Activated B cell treated with CpG ODN at 0.5 μM for 24 hours (primary cell): Measurements from ENCODE around the gene RAB23. TPM values are rescaled to one million over a fixed set of nuclear protein-coding genes. Genes with fewer than 3 reads are reported as not detected.
"Not testable (repeated sequence)": the region's sequence is repeated elsewhere in the genome, so short reads cannot be mapped to it uniquely, and the experiment has no call there.

Source experiments
- ATAC-seq: fragments of 200-7000 bp; cut with Tn5 transposase; one replicate; pipeline ENCODE4 v1.10.0; 2021; ENCODE audit warnings: low read depth, mild to moderate bottlenecking, moderate library complexity
- CTCF ChIA-PET: fragments of 350-600 bp; sonication (Branson Sonifier 250); formaldehyde crosslinking; loops from one replicate; lab custom pipeline; 2021; ENCODE audit warnings: antibody characterized with exemption; lab: Charles Lee
- POLR2A ChIA-PET: fragments of 350-600 bp; sonication (Branson Sonifier 250); formaldehyde crosslinking; loops from one replicate; lab custom pipeline; 2021; ENCODE audit warnings: antibody characterized with exemption; lab: Charles Lee
- DNase-seq: peaks from one replicate; pipeline ENCODE4 v3.0.0; 2022
- H3K27ac Mint-ChIP-seq: one replicate; pipeline ENCODE4 v1.8.0; 2020; ENCODE audit warnings: mixed read lengths
- H3K27me3 Mint-ChIP-seq: one replicate; pipeline ENCODE4 v1.8.0; 2021; ENCODE audit warnings: mixed read lengths
- H3K36me3 Mint-ChIP-seq: one replicate; pipeline ENCODE4 v1.8.0; 2021; ENCODE audit warnings: low read depth, mixed read lengths
- H3K4me1 Mint-ChIP-seq: one replicate; pipeline ENCODE4 v1.8.0; 2021; ENCODE audit warnings: mixed read lengths
- H3K4me3 Mint-ChIP-seq: one replicate; pipeline ENCODE4 v1.8.0; 2020; ENCODE audit warnings: mild to moderate bottlenecking, mixed read lengths
- H3K9me3 Mint-ChIP-seq: one replicate; pipeline ENCODE4 v1.8.0; 2020; ENCODE audit warnings: mixed read lengths
- intact Hi-C: fragments of 100-400 bp; cut with micrococcal nuclease; formaldehyde crosslinking; loops from one replicate; pipeline ENCODE4 v1.15.1; 2024
- total RNA-seq: library from RNA; stranded (reverse); gene quantifications from 2 replicates; pipeline ENCODE4 v1.2.3, GENCODE V29; 2022
- TF ChIP-seq, protein P1 (sequence below): fragments of 200-600 bp; IDR thresholded peaks from one replicate; pipeline ENCODE4 v1.8.0; 2022; ENCODE audit warnings: antibody characterized with exemption, mild to moderate bottlenecking

RAB23 gene
- total RNA-seq, 1 donor from 2014 or later, result 0.49 TPM

DNA sequence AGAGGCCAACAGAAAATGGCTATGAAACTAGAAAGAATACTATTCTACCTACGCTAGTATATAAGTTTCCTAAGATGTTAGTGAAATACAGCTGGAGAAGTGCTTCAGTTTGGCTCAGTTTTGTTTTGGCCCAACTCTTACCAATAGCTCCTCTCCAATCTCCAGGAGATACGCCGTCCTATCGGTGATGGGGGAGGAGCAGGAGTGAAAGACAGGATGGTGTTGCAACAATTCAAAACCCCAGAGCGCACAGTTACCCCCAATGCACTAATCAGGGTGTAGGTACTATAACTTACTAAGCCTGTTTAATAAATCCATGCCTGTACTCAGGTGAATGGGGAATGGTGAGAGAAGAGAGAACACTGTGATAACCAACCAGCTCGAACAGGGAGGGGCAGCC is 24.2 kb upstream of the RAB23 start:
- TF ChIP-seq, protein P1, sequence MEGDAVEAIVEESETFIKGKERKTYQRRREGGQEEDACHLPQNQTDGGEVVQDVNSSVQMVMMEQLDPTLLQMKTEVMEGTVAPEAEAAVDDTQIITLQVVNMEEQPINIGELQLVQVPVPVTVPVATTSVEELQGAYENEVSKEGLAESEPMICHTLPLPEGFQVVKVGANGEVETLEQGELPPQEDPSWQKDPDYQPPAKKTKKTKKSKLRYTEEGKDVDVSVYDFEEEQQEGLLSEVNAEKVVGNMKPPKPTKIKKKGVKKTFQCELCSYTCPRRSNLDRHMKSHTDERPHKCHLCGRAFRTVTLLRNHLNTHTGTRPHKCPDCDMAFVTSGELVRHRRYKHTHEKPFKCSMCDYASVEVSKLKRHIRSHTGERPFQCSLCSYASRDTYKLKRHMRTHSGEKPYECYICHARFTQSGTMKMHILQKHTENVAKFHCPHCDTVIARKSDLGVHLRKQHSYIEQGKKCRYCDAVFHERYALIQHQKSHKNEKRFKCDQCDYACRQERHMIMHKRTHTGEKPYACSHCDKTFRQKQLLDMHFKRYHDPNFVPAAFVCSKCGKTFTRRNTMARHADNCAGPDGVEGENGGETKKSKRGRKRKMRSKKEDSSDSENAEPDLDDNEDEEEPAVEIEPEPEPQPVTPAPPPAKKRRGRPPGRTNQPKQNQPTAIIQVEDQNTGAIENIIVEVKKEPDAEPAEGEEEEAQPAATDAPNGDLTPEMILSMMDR, result no peak
- Mint-ChIP-seq H3K4me1 (no peaks in the 10 kb centered on the region), H3K36me3 (no peaks in the 10 kb centered on the region), H3K9me3 (no peaks in the 10 kb centered on the region), H3K27ac (no peak overlapping the region), H3K4me3 (no peak overlapping the region), H3K27me3 (no peaks in the 10 kb centered on the region)
- no peak for DNase-seq
- no peak for ATAC-seq
- ChIA-PET CTCF (no interaction called here), POLR2A (no interaction called here)
- intact Hi-C loops, result no loop called here

DNA sequence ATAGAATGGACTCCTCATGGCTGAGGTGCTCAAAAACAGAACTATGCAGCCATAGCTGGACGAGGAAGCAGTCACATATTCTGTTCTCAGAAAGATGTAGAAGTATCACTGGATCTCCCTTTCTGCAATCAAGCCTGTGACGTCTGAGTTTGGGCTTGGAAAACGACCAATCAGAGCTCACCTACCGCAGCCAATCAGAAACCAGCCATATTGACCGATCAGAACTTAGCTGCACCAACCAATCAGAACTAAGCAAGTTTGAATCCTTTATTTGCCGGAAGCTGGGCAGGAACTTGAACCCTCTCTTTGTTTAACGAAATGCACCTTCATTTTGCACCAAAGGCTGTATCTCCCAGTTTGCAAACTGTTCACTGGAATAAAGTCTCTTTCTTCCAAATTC is 21.8 kb upstream of the RAB23 start:
- CTCF ChIA-PET, result no interaction called here
- TF ChIP-seq, protein P1, result no peak
- ATAC-seq, result no peak

GRCh38 chr6:57243526-57243925 is 21.4 kb upstream of the RAB23 start:
- H3K36me3 Mint-ChIP-seq, intact Hi-C loops, DNase-seq, H3K27me3 Mint-ChIP-seq, ATAC-seq, CTCF ChIA-PET, H3K27ac Mint-ChIP-seq, H3K4me3 Mint-ChIP-seq, H3K9me3 Mint-ChIP-seq, H3K4me1 Mint-ChIP-seq, POLR2A ChIA-PET: not testable (repeated sequence)

More for the DNA sequence above, 21.8 kb upstream of the RAB23 start:
- POLR2A ChIA-PET, result no interaction called here
- H3K4me3 Mint-ChIP-seq, result no peak overlapping the region
- no peaks in the 10 kb centered on the region for H3K36me3 Mint-ChIP-seq
- no peak overlapping the region for H3K27ac Mint-ChIP-seq
- DNase-seq, result no peak
- H3K4me1 Mint-ChIP-seq, result no peaks in the 10 kb centered on the region
- H3K27me3 Mint-ChIP-seq, result no peaks in the 10 kb centered on the region
- no peaks in the 10 kb centered on the region for H3K9me3 Mint-ChIP-seq
- intact Hi-C loops, result no loop called here

DNA sequence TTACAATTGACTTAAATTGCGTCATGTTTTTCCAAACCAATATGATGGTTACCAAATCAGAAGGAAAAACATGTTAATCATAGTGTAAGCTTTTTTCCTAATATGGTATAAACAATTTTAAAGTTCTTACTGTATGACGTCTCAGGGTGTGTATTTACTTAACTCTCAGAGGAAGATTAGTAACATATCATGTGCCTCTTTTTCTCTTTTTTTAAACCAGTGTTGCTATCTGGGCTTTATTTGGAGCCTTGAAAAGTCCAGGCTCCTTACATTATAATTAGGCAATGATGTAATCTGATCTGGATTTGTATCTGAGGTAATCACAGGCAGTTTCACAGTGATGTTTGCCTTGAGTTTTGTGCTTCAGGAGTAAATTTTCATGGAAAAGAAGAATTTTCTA is 20.4 kb upstream of the RAB23 start:
- H3K4me1 Mint-ChIP-seq, result no peaks in the 10 kb centered on the region
- POLR2A ChIA-PET, result no interaction called here
- CTCF ChIA-PET, result no interaction called here
- H3K4me3 Mint-ChIP-seq, result no peak overlapping the region
- TF ChIP-seq, protein P1, result no peak
- H3K27me3 Mint-ChIP-seq, result peaks cover 6% of the 10 kb centered on the region
- ATAC-seq, result no peak
- intact Hi-C loops, result no loop called here
- DNase-seq, result no peak
- no peaks in the 10 kb centered on the region for H3K36me3 Mint-ChIP-seq
- no peak overlapping the region for H3K27ac Mint-ChIP-seq
- H3K9me3 Mint-ChIP-seq, result no peaks in the 10 kb centered on the region

GRCh38 chr6:57226221-57226620 is 4.1 kb upstream of the RAB23 start:
- Mint-ChIP-seq H3K4me1 (peaks cover 10% of the 10 kb centered on the region), H3K27ac (no peak overlapping the region), H3K9me3 (no peaks in the 10 kb centered on the region), H3K27me3 (peaks cover 11% of the 10 kb centered on the region), H3K4me3 (no peak overlapping the region), H3K36me3 (peaks cover 2% of the 10 kb centered on the region)
- DNase-seq (no peak), ATAC-seq (no peak)
- ChIA-PET POLR2A (no interaction called here), CTCF (no interaction called here)
- TF ChIP-seq, protein P1, result no peak
- intact Hi-C loops, result no loop called here
